ENCODE results near the gene FILIP1L. TPM values are rescaled to one million over a fixed set of nuclear protein-coding genes. Genes with fewer than 3 reads are reported as not detected.

The FILIP1L gene
- polyA plus RNA-seq, 3 donors, result 0.13 to 0.40 (median 0.25) TPM

- no peak overlapping the region for H3K4me3 Mint-ChIP-seq
- Histone ChIP-seq H3K4me2 (replicated peaks; ENCODE audit: extremely low read depth, low read length, poor library complexity, severe bottlenecking) (no peak overlapping the region), H4K20me1 (ENCODE audit: insufficient read depth, low read length) (no peaks in the 10 kb centered on the region), H3K4me3 (replicated peaks in 1 of 3; ENCODE audit: low read depth in 2 of 3, low read length in 3 of 3) (no peak overlapping the region), H3K79me2 (ENCODE audit: insufficient read depth, low read length) (no peaks in the 10 kb centered on the region), H3K9me3 (replicated peaks in 1 of 2; ENCODE audit: control insufficient read depth in 1 of 2, insufficient read depth in 1 of 2, low read length in 2 of 2) (no peaks in the 10 kb centered on the region), H2AFZ (ENCODE audit: insufficient read depth, low read depth, low read length, poor library complexity, severe bottlenecking) (no peak overlapping the region), H3K9ac (ENCODE audit: insufficient read depth, low read length, poor library complexity, severe bottlenecking) (no peak overlapping the region), H3K36me3 (replicated peaks in 1 of 2; ENCODE audit: control insufficient read depth in 1 of 2, insufficient read depth in 2 of 2, low read length in 2 of 2) (no peaks in the 10 kb centered on the region), H3K27ac (ENCODE audit: low read depth in 1 of 2, low read length in 2 of 2) (no peak overlapping the region), H3K4me1 (ENCODE audit: control insufficient read depth in 1 of 2, insufficient read depth in 2 of 2, low read length in 2 of 2) (no peaks in the 10 kb centered on the region), H3K27me3 (ENCODE audit: control insufficient read depth in 2 of 2, insufficient read depth in 2 of 2, low read length in 2 of 2) (no peaks in the 10 kb centered on the region)
- peaks cover 0 to 1% (median 0%) of the 10 kb centered on the region in 3 donors for H3K27me3 Mint-ChIP-seq (ENCODE audit: low read depth in 3 of 3)
- no peak for DNase-seq
- WGBS (ENCODE audit: insufficient coverage), result no CpG with 5 or more reads among the region's 4 CpGs
- H3K27ac Mint-ChIP-seq, result no peak overlapping the region
- H3K9me3 Mint-ChIP-seq, result no peaks in the 10 kb centered on the region
- H3K4me1 Mint-ChIP-seq, result no peaks in the 10 kb centered on the region
- intact Hi-C loops (cut with micrococcal nuclease), result no loop called here
- H3K36me3 Mint-ChIP-seq, result no peaks in the 10 kb centered on the region
- no peak for TF ChIP-seq CTCF (IDR thresholded peaks at IDR 0.05)
Observed at GRCh38 chr3:99954914-99955644, 159.2 kb downstream of the FILIP1L start.

GRCh38 chr3:99953596-99953995 is 160.7 kb downstream of the FILIP1L start:
- Mint-ChIP-seq H3K36me3 (no peaks in the 10 kb centered on the region), H3K27ac (no peak overlapping the region), H3K4me1 (no peaks in the 10 kb centered on the region), H3K27me3 (ENCODE audit: low read depth in 3 of 3) (no peaks in the 10 kb centered on the region), H3K9me3 (no peaks in the 10 kb centered on the region), H3K4me3 (no peak overlapping the region)
- Histone ChIP-seq H3K4me3 (replicated peaks in 1 of 3; ENCODE audit: low read depth in 2 of 3, low read length in 3 of 3) (no peak overlapping the region), H3K4me2 (replicated peaks; ENCODE audit: extremely low read depth, low read length, poor library complexity, severe bottlenecking) (no peak overlapping the region), H3K9me3 (replicated peaks in 1 of 2; ENCODE audit: control insufficient read depth in 1 of 2, insufficient read depth in 1 of 2, low read length in 2 of 2) (no peaks in the 10 kb centered on the region), H4K20me1 (ENCODE audit: insufficient read depth, low read length) (no peaks in the 10 kb centered on the region), H3K36me3 (replicated peaks in 1 of 2; ENCODE audit: control insufficient read depth in 1 of 2, insufficient read depth in 2 of 2, low read length in 2 of 2) (no peaks in the 10 kb centered on the region), H3K27me3 (ENCODE audit: control insufficient read depth in 2 of 2, insufficient read depth in 2 of 2, low read length in 2 of 2) (no peaks in the 10 kb centered on the region), H3K9ac (ENCODE audit: insufficient read depth, low read length, poor library complexity, severe bottlenecking) (no peak overlapping the region), H3K4me1 (ENCODE audit: control insufficient read depth in 1 of 2, insufficient read depth in 2 of 2, low read length in 2 of 2) (no peaks in the 10 kb centered on the region), H3K79me2 (ENCODE audit: insufficient read depth, low read length) (no peaks in the 10 kb centered on the region), H3K27ac (ENCODE audit: low read depth in 1 of 2, low read length in 2 of 2) (no peak overlapping the region), H2AFZ (ENCODE audit: insufficient read depth, low read depth, low read length, poor library complexity, severe bottlenecking) (no peak overlapping the region)
- no peak for DNase-seq
- intact Hi-C loops (cut with micrococcal nuclease), result no loop called here
- TF ChIP-seq CTCF (IDR thresholded peaks at IDR 0.05), result no peak

Data from CD14-positive monocyte (primary cell).